ENCODE data around the gene GPAT3.
A peak's percentile ranks its signal among the peaks of the same experiment; 100 is the strongest.
"Not testable (repeated sequence)": the region's sequence is repeated elsewhere in the genome, so short reads cannot be mapped to it uniquely, and the experiment has no call there.

Gene GPAT3

GRCh38 chr4:83535520-83536361, at the start of gene GPAT3:
GPAT3 (plus strand) TSS chr4:83536108; CDS start chr4:83536623, 515 bp downstream.
- DNase-seq, result peak; percentile 76

GRCh38 chr4:83486457-83487129, 49.3 kb upstream of the GPAT3 start:
- peak; percentile 77 for DNase-seq

- DNase-seq, result peak; percentile 71
Measured at GRCh38 chr4:83489711-83490326, 46.1 kb upstream of the GPAT3 start.

- peak; percentile 67 for DNase-seq
Measured at GRCh38 chr4:83490876-83491450, 44.9 kb upstream of the GPAT3 start.

- peak; percentile 76 for DNase-seq
Measured at GRCh38 chr4:83496085-83496917, 39.6 kb upstream of the GPAT3 start.

GRCh38 chr4:83498187-83498586, 37.7 kb upstream of the GPAT3 start:
- DNase-seq, result no peak

GRCh38 chr4:83501671-83502070, 34.2 kb upstream of the GPAT3 start:
- not testable (repeated sequence) for DNase-seq

GRCh38 chr4:83503974-83504373, 31.9 kb upstream of the GPAT3 start:
- DNase-seq, result no peak

- DNase-seq, result no peak
Measured at GRCh38 chr4:83504503-83504902, 31.4 kb upstream of the GPAT3 start.

- DNase-seq, result no peak
Measured at GRCh38 chr4:83504996-83505395, 30.9 kb upstream of the GPAT3 start.

GRCh38 chr4:83509156-83509585, 26.7 kb upstream of the GPAT3 start:
- DNase-seq, result peak; percentile 88

- DNase-seq, result no peak
Measured at GRCh38 chr4:83510442-83510841, 25.5 kb upstream of the GPAT3 start.

- DNase-seq, result no peak
Measured at GRCh38 chr4:83516042-83516772, 19.7 kb upstream of the GPAT3 start.

- no peak for DNase-seq
Measured at GRCh38 chr4:83522239-83522638, 13.7 kb upstream of the GPAT3 start.

GRCh38 chr4:83527671-83528070, 8.2 kb upstream of the GPAT3 start:
- DNase-seq, result no peak

- DNase-seq, result no peak
Measured at GRCh38 chr4:83536362-83537272, 709 bp downstream of the GPAT3 start.

- DNase-seq, result no peak
Measured at GRCh38 chr4:83542225-83542624, 6.3 kb downstream of the GPAT3 start.

- no peak for DNase-seq
Measured at GRCh38 chr4:83546786-83547185, 10.9 kb downstream of the GPAT3 start.

- DNase-seq, result peak; percentile 92
Measured at GRCh38 chr4:83548151-83548905, 12.4 kb downstream of the GPAT3 start.

- DNase-seq, result no peak
Measured at GRCh38 chr4:83552083-83552482, 16.2 kb downstream of the GPAT3 start.
